Caki2 (cell line): Measurements from ENCODE around the gene ZSCAN5A. TPM values are rescaled to one million over a fixed set of nuclear protein-coding genes. Genes with fewer than 3 reads are reported as not detected.
"Not testable (repeated sequence)": the region's sequence is repeated elsewhere in the genome, so short reads cannot be mapped to it uniquely, and the experiment has no call there.

ENCODE experiments used
- DNase-seq: peaks from one replicate; pipeline ENCODE4 v3.0.0-alpha.2; 2015; ENCODE audit warnings: low read depth
- in situ Hi-C: cut with HindIII; loops from 2 replicates; pipeline ENCODE4 v1.10.0; 2016; ENCODE audit warnings: low sequenced_read_pairs, low pct_unique_long_range_greater_than_20kb, mixed read lengths
- total RNA-seq: library from RNA; depleted of rRNA; stranded (reverse); fragments of >200 nt; shearing (Covaris generic); gene quantifications from 2 replicates; pipeline ENCODE4 v1.2.3, GENCODE V29; 2014; ENCODE audit warnings: low replicate concordance; rRNA removed

ZSCAN5A gene, protein sequence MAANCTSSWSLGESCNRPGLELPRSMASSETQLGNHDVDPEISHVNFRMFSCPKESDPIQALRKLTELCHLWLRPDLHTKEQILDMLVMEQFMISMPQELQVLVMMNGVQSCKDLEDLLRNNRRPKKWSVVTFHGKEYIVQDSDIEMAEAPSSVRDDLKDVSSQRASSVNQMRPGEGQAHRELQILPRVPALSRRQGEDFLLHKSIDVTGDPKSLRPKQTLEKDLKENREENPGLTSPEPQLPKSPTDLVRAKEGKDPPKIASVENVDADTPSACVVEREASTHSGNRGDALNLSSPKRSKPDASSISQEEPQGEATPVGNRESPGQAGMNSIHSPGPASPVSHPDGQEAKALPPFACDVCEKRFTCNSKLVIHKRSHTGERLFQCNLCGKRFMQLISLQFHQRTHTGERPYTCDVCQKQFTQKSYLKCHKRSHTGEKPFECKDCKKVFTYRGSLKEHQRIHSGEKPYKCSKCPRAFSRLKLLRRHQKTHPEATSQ
- total RNA-seq: 3.2 and 5.6 TPM in 2 replicates

DNA sequence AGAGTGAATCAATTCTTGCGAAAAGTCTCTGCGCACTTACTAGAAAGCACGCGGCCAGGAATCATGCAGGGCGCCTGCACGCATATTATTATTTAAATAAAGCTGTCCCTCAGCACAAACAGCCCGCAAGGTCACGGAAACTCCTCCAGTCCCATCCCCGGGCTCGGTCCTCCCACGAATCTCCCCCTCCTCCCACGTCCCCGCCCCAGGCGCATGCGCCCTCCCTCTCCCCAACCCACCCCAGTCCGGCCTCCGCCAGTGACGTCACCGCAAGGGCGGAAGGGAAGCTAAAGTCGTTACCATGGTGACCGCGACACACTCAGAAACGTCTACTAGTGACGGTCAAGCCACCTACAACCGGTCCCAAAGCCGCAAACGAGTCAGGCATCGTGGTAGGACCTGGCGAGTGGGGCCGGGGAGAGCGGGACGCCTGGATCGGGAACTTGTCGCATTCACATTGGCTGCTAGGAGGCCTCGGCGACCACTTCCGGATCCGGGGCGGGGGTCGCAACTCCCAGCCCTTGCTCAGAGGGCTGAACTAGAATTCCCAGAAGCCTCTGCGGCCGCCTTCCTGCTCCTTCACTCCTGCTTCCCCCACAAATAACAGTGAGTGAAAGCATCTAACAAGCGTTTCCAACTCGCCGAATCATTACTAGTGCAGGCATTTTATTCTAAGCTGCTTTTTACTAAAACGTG is at the start of gene ZSCAN5A:
Gene ZSCAN5A, minus strand, starts transcription at position 459 of the 696 bp plus-strand sequence. CDS start 89,793 bp downstream, outside the sequence.
- DNase-seq: peak; percentile 99
- in situ Hi-C loops: no loop called here

DNA sequence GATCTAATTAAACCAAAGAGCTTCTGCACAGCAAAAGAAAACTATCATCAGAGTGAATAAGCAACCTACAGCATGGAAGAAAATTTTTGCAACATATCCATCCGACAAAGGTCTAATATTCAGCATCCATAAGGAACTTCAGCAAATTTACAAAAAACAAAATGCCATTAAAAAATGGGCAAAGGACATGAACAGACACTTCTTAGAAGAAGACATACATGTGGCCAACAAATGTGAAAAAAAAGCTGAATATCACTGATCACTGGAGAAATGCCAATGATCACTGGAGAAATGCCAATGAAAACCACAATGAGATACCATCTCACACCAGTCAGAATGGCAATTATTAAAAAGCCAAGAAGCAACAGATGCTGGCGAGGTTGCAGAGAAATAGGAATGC is 46.2 kb upstream of the ZSCAN5A start:
- DNase-seq: no peak
- in situ Hi-C loops: no loop called here

DNA sequence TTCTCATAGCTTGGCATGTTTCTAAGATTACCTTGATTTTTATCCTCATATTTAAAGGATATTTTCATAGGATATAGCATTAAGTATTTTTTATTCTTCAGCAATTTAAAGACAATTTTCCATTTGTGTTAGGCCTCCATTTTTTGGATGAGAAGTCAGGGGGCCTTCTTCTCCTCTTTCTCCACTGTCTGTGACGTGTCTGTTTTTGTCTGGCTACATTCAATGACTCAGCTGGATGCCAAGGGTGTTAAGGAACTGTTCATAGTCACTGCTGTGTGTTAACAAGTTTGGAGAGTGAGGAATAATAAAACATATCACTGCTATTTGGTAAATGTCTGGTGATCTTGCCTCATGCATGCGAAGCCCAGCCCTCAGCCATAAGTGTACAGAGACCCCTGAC is 42.3 kb upstream of the ZSCAN5A start:
- in situ Hi-C loops: no loop called here

DNA sequence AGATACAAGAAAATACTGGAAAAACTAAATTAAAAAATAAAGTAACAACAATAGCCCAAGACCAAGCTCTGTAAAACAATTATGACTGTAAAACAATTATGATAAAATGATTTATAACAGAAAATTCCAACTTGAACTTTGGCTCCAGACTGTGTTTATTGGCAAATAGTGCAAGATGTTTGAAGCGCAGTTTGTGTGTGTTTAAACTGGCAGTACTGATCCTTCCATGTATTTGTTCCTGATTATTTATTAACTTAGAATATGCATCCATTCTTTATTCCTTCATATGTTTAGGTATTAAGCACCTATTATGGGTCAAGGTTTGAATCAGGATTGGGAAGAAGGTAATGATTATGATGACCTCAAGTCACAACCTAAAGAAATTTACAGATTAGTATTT is 40.9 kb upstream of the ZSCAN5A start:
- no peak for DNase-seq
- in situ Hi-C loops: no loop called here

More for the DNA sequence above, 42.3 kb upstream of the ZSCAN5A start:
- no peak for DNase-seq

DNA sequence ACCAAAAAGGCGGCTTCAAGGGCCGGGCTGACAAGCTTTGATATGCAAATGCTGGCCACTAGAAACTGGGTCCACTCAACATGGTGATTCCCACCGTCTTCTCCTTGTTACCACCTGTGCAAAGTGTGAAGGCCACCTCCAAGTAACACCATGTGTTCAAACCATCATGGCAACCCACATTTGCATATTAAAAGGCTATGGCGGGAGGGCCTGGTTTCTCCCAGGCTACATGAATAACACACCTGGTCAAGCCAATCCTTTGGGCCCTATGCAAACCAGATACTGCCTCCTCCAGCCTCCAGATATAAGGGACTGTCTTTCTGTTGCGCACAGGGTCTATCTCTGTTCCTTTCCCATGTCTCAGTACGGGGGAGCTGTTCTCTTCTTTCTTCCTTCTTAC is 36.6 kb upstream of the ZSCAN5A start:
- DNase-seq: no peak
- in situ Hi-C loops: no loop called here

DNA sequence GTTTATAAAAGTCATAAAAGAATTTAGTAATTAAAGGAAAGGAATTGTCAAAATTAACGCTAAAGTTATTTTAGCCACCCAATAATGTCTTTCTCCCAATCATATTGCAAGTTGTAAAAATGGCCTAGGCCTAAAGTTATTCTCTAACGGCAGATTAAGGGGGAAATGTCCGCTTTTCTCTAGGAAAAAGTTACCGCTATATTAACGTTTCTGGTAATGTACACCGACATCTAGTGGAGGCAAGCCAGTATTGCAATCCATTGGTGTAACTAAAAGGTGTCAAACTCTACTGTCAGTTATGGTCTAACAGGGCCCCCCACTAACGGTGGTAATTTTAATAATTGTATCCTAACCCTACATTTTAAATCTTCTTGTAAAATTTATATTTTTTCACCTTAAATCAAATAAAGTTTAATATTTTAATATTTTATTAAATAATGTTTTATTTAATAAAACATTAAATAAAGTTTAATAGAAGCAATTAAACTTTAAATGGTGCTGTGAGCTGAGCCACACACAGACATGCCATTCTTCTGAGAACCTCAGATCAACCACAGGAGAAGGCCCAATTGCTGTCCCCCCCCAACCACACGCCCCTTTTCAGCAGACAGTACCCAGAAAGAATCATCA is 35.9 kb upstream of the ZSCAN5A start:
- in situ Hi-C loops: no loop called here
- peak; percentile 5 for DNase-seq

DNA sequence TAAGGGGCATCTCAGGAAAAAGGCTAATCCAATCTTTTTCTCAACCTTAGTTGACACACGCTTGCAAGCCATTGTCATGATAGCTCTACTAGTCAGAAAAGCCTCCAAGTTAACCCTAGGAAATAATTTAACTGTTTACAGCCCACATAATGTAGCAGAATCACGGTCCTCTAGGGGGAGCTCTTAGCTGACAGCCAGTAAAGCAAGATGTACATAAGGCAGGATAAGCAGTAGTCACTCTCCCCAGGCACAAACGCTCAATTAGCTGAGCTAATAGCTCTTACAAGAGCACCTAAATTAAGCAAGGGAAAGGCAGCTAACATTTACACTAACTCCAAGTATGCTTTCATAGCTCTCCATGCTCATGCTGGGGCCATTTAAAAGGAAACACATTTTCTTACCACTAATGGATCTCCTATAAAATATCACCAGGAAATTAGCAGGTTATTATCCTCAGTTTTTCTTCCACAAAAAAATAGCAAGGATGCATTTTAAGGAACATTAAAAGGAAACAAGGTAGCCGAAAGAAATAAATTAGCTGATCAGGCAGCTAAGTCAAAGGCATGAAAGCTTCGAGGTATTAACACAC is 33.7 kb upstream of the ZSCAN5A start:
- in situ Hi-C loops: no loop called here
- no peak for DNase-seq

DNA sequence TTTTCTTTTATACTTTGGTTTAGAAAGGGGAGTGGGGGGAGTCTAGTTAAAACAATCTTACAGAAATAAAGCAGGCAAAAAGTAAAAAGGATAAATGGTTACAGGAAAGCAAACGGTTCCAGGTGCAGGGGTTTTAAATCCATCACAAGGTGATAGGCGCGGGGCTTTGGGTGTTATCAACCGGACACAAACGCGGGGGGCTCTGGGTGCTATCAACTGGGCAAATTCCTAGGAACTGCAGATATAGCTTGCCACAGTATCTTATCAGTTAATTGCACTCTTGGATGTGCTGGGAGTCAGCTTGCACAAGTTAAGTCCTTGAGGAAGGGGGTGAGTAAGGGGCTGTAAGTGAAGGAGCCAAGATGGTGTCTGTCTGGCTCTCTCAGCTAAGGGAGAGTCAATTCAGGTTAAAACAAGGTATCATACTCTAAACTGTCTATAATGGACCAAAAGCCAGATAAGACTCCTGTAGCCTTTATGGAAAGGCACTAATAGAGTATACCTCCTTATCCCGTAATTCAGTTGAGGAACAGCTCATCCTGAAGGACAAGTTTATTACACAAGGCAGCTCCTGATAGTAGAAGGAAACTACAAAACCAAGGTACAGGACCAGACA is 32.6 kb upstream of the ZSCAN5A start:
- DNase-seq: no peak
- in situ Hi-C loops: no loop called here

DNA sequence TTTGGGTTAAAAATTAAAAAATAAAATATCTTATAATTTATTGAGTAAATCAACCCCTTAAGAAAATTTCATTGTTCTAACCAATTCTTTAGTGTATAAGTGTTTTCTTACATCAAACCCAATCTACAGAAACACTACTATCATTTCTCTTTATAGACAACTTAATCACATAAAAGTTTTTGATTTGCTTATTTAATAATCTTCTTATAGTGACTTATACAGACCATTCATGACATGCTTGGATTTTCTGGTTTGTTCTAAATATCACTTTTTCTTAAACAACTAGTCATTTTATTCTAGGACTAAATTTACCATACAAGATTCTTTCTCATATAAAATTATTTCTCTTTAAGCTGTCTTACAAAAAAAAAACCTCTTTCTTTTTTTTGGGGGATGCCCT is 27.3 kb upstream of the ZSCAN5A start:
- DNase-seq: no peak
- in situ Hi-C loops: no loop called here

DNA sequence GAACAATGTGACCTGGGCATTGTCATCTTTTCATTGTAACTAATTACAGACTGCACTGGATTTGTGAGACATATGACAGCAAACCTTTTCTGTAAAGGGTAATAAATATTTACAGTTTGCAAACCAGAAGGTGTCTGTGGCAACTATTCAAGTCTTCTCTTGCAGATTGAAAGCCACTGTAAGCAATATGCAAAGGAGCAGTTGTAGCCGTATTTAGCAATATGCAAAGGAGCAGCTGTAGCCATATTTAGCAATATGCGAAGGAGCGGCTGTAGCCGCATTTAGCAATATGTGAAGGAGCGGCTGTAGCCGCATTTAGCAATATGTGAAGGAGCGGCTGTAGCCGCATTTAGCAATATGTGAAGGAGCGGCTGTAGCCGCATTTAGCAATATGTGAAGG is 24.4 kb upstream of the ZSCAN5A start:
- DNase-seq, in situ Hi-C loops: not testable (repeated sequence)

DNA sequence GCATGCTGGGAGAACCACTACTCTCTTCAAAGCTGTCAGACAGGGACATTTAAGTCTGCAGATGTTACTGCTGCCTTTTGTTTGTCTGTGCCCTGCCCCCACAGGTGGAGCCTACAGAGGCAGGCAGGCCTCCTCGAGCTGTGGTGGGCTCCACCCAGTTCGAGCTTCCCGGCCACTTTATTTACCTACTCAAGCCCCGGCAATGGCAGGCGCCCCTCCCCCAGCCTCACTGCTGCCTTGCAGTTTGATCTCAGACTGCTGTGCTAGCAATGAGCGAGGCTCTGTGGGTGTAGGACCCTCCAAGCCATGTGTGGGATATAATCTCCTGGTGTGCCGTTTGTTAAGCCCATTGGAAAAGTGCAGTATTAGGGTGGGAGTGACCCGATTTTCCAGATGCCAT is 22.4 kb upstream of the ZSCAN5A start:
- DNase-seq, in situ Hi-C loops: not testable (repeated sequence)

DNA sequence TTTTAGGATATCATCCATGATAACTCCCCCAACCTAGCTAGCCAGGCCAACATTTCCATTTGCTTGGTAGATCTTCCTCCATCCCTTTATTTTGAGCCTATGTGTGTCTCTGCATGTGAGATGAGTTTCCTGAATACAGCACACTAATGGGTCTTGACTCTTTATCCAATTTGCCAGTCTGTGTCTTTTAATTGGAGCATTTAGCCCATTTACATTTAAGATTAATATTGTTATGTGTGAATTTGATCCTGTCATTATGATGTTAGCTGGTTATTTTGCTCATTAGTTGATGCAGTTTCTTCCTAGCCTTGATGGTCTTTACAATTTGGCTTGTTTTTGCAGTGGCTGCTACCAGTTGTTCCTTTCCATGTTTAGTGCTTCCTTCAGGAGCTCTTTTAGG is 20.7 kb upstream of the ZSCAN5A start:
- in situ Hi-C loops, DNase-seq: not testable (repeated sequence)

DNA sequence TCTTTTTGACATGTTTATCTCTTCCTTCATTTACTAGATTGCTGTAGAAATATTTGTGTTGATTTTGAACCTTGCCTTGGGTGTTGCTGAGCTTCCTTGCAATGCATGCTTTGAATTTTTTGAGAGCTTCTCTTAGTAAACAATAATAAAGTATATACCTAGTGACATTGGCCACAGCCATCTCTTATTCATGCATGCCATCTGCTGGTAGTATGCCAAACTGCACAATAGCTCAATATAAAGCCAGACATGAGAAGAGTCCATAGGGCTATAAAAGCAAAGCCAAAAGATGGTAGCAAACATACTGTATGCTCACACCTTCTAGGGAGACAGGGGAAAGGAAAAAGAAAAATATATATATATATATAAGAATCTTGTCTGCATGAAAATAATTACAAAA is 18.9 kb upstream of the ZSCAN5A start:
- in situ Hi-C loops: no loop called here
- DNase-seq: peak; percentile 37

DNA sequence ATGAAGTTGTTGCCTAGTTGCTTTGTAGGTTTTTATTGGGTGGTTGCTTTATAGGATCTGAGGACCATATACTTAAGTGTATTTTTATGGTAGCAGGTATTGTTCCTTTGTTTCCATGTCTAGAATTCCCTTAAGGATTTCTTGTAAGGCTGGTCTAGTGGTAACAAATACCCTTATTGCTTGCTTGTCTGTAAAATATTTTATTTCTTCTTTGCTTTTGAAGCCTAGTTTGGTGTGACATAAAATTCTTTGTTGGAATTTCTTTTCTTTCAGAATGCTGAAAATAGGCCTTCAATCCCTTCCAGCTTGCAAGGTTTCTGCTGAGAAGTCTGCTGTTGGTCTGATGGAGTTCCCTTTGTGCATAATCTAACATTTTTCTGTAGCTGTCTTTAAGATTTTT is 18.1 kb upstream of the ZSCAN5A start:
- in situ Hi-C loops: no loop called here
- no peak for DNase-seq

DNA sequence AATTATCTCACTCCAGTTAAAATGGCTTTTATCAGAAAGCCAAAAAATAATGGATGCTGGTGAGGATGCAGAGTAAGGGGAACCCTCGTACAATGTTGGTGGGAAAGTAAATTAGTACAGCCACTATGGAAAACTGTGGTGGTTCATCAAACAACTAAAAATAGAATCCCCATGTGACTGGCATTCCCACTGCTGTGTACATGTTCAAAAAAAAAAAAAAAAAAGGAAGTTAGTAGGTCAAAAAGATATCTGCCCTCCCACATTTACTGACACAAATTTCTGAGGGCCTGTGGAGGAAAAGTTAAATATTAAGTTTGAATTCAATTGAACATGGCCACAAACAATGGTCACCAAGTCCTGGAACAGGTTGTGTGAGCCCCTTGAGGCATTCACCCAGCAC is 9.8 kb upstream of the ZSCAN5A start:
- DNase-seq: no peak
- in situ Hi-C loops: no loop called here

DNA sequence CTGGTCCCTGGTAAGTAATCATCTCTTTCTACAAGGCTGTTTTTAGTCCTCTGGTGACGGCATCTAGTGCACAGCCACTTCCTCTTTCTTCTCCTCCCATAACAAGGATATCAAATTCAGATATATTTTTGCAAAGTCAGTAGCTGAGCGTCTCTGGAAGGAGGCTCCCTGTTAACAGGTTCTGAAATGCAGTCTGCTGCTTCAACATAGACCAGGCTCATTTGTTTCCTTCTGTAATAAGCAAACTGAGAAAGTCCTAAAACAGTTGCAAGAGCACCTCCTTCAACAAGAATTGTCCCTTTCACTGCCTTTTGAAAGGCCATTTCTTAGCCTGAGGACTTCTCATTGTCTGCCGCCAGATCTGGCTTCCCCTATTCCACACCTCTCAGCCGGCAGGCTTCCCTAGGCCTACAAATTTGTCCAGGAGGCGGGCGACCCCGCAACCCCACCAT is 7.4 kb upstream of the ZSCAN5A start:
- no peak for DNase-seq
- in situ Hi-C loops: no loop called here

DNA sequence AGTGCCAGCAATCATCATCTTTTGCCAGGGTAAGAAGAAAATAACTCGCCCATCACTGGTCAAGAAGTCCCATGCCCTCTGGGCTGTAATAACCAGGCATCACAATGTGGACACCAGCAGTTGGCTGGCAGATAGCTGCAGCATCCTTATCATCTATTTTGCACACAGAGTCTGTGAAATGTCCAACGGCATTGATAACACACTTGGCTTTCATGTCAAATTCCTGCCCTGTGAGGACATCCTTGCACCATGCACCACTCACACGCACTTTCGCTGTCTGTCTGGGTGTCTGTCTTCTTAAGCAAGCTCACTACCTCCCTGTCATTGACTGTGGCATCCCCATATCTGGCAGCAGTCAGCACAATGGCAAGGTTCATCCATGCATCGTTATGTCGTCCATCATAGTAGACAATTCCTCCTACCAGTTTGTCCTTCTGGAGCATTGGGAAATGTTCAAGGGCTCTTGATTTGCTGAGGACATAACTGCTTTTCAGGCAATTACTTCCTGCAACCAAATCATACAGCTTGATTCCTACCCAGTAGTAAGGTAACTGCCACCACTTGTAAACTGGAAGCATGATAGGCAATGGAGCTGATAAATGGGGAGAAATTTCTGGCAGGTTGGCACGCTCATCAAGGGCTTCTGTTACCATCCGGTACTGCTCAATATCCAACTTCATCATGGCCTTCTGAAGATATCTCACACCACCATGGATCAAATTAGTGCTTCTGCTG is 6.8 kb upstream of the ZSCAN5A start:
- no peak for DNase-seq
- in situ Hi-C loops: no loop called here

DNA sequence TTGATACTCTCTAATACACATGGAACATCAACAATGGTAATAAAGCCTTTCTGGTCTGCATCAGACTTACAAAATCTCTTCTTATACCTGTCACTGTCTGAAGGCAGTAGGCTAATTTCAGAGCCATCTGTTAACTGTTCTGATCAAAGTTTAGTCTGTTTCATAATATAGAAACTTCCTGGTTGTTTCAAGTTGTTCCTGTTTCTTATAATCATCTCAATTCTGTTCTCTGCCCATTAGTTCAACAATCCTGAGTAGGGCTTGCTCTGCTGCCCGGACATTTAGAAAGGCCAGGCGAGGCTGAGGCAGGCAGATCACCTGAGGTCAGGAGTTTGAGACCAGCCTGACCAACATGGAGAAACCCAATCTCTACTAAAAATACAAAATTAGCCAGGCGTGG is 5.4 kb upstream of the ZSCAN5A start:
- in situ Hi-C loops: no loop called here
- DNase-seq: no peak
